HG02852 (cell line): ENCODE results near the gene CAMTA1.

Source experiments
- ATAC-seq: cut with Tn5 transposase; IDR thresholded peaks from one replicate; pipeline ENCODE4 v1.9.1; 2021; ENCODE audit warnings: mild to moderate bottlenecking, moderate library complexity; ENCODE audit not compliant: unreplicated experiment

The CAMTA1 gene

GRCh38 chr1:7572654-7573152 is 787.4 kb downstream of the CAMTA1 start:
- ATAC-seq: no peak

- no peak for ATAC-seq
Observed at GRCh38 chr1:7573481-7573880, 788.2 kb downstream of the CAMTA1 start.

DNA sequence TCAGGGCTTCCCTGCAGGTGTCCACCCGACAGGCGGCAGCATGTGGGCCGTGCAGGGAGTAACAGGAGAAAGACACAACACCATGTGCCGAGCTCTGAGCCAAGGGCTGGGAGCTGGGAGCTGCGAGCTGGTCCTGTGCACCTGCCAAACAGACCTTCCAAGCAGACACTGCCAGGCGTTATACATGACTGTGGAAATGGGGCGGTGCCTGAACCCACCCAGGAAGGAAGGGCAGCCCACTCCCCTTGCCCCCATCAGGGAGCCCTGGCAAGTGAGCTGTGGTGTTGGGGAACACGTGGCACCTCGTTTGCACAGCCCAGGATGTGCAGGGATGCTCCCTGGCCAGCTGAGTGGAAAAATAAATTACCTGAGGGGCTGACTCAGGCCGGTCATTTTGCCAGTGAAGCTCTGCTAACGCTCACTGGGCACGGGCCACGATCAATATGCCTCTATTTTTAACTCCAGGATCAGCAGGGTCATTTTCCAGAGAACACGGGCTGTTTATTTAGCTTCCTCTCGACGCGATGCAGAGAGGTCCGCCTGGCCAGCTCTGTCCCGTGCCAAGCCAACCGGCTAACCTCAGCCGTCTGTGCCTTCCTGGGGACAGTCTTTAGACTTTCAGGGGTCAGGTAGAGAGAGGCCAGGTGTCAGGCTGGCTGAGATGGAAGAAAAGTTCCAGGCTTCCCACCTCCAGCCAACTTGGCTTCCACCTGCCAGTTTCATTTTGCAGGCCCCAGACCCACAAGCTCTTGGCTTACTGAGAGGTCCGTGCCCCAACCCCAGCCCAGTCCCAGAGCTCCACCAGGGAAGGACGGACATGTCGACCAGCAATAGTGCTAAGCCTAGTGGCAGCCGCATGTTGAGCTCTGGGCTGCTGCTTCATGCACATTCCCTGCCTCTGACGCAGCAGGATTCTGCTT is 789.1 kb downstream of the CAMTA1 start:
- no peak for ATAC-seq

DNA sequence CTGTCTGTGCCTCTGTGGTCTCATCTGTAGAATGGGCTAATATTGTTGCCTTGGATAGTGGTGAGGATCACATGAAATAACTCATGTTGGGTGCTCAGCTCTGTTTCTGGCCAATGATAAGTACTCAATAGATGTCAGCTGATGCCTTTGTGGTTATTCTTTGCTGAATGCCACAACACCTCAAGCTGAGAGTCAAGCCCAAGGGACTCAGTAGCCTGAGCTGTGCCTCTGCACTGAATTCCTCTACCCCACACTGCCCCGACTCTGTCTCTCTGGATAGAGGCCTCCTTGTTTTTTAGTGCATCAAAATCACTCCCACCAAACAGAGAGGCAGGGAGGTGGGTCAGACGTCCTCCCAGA is 789.8 kb downstream of the CAMTA1 start:
- ATAC-seq: no peak

GRCh38 chr1:7576946-7577657 is 791.8 kb downstream of the CAMTA1 start:
- no peak for ATAC-seq

DNA sequence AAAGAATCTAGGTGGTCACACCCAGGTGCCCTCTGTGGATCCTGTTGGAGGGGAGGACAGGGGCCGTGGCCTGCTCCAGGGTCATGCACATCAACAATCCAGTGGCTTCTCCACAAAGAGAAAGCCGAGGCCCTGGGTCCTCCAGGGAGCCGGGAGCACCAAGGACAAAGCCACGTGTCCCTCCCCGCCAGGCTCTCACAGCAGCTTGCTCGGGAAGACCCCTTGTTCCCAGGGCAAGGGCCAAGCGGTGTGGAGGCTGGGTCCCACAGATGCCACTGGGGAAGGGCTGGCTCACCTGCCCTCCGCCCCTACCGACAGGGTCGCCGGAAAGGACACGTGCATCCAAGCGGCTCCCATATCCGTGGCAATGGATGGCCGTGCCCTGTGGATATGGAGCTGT is 793.0 kb downstream of the CAMTA1 start:
- no peak for ATAC-seq

GRCh38 chr1:7579016-7579415 is 793.8 kb downstream of the CAMTA1 start:
- no peak for ATAC-seq

GRCh38 chr1:7579831-7580804 is 794.9 kb downstream of the CAMTA1 start:
- ATAC-seq: no peak

DNA sequence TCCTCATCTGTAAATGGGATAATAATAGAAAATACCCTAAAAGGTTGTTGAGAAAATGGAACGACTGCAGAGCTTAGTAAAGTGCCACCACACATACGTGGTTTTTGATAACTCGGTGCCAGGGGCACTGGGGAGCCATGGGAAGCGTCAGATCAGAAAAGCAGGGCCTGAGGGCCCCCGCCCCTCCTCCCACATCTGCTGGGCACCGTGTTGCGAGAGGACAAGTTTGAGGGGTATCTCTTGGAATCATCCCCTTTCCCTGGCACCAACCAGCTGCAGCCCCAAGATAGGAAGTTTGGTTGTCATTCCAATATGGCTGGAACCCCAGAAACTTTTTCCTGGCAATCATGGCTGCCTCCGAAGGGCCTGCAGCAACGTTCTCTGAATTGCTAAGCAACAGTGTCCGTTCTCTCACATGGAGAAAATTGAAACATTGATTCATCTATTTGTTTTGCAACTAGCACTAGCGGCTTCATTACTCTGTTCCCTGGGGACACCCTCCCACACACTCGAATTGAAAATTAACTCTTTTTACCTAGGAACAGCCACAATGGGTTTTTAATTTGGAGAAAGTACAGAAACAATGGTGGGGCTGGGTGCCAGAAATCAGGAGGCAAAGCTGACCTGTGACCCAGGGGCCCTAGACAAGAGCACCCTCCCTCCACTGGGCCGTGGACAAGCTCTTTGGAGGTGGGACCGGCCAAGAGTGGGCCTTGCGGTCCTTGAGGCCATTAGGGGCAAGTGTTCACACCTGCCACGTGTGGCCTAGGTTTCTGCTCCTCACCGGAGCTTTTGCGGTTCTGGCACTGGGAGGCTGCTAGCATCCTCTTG is 795.9 kb downstream of the CAMTA1 start:
- ATAC-seq: no peak

DNA sequence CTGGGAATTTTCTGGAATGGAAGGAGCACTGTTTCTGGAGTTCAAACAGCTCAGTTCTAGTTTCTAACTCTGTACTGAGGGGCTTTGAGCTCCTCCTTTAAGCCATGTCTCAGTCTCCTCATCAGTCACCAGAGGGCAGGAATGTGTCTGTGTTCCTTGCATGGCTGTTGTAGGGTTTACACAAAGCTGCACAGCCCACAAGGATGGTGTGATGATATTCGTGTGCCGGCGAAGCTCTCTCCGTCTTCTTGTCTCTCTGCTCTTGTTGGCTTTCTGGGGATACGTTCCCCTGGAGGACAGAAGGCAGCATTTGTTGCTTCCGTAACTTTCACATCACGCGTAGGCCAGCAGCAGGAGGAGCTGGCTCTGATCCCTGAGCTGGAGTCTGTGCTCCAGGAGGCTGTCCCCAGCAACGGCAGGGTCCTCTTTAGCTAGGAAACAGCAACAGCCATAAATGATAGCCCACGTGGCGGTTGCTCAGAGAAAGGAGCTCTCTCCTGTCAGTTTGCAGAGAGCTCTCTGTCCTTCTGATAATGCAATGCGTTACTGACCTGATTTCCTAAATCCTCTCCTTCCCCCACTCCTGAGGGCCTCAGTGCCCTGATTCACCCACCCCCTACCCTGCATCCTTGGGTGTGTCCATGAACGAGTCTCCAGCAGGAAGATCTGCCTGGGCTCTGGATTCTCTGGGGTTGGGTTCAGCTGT is 796.7 kb downstream of the CAMTA1 start:
- ATAC-seq: no peak

GRCh38 chr1:7582460-7582972 is 797.3 kb downstream of the CAMTA1 start:
- no peak for ATAC-seq

DNA sequence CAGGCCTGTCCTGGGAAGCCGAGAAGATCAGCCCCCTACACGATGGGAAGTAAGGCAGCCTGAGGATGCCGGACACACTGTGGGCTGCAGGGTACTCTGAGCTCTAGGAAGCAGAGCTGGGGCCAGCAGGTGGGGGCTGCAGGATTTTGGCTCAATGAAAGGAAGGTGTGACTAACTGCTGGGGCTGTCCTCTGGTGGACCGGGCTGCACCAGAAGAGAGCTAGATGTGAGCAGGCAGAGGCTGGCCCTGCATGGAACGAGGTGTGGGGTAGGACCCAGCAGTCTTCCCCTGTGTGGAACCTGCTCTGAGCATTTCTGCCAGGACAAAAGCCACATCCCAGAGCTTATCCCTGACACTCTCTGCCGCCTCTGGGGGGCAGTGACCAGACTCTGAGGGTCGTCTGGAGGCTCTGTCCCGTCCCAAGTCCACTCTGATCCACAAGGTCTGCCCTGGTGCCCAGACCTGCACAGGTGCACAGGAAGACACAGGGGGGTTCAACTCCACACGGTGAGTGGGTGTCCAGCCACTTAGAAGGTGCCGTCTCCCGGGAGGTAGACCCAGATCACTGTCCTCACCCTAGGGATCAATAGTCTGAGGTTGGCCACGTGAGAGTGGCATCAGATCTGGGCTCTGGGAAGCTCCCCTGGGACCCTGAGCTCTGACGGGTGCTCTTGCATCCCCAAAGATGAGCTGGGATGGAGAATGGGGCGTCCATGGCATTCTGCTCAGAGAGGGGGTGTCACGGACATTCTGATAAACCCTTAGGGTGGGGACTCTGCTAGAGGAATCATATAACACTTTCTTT is 798.2 kb downstream of the CAMTA1 start:
- no peak for ATAC-seq

GRCh38 chr1:7584157-7584556 is 798.9 kb downstream of the CAMTA1 start:
- no peak for ATAC-seq

- no peak for ATAC-seq
Observed at GRCh38 chr1:7584643-7585042, 799.4 kb downstream of the CAMTA1 start.

GRCh38 chr1:7585216-7585907 is 800.1 kb downstream of the CAMTA1 start:
- no peak for ATAC-seq

DNA sequence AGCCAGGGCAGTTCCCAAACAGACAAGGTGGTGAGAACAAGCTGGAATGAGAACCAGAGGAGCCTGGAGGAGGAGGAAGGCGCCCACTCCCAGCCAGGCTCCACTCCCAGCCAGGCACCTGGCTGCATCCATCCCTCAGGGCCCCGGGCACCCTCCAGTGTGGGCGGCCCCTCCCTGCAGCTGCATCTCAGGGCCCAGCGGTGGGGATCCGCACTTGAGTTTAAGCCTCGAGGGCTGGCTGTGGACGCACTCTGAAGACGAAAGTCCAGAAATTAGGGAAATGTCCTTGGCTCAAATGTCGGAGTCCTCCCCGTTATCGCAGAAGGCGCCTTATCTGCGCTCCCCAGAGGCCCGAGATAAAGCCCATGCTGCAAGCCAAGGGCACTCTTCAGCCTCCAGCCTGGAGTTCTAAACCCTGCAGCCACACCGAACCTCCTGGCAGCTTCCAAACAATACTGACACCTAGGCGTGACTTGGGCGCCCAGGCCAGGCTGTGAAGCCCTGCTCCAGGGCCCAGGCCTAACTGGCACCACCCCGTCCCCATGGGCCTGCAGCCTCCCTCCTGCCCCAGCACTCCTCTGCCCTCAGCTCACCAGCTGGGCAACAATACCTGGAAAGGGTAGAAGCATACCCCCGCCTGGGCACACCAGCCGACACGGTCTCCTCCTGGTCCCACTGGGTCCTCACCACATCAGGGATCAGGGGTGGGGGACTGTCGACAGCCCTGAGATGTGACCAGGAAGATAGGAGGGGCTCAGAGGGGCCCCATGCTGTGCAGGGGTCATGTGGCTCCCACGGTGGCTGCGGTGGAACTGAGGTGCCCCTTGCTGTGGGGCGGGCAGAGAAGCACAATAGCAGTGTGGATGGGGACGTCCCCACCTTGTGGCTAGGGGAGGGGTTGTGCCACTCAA is 801.0 kb downstream of the CAMTA1 start:
- ATAC-seq: no peak
